Stimulated activated CD4-positive, alpha-beta T cell treated with anti-CD3 and anti-CD28 coated beads, Interleukin-12 subunit alpha, Interleukin-12 subunit beta, amount 100 ng/mL, for 48 hours (primary cell): ENCODE results near the gene OPRD1.
"Not testable (repeated sequence)": the region's sequence is repeated elsewhere in the genome, so short reads cannot be mapped to it uniquely, and the experiment has no call there.

Experiments used
- DNase-seq, 3 donors: peaks; one replicate each; pipeline ENCODE4 v3.0.0-alpha.2; 2020; ENCODE audit warnings: low read depth in 2 of 3, low spot score in 1 of 3

Gene OPRD1

GRCh38 chr1:28800324-28800723 lies 11.6 kb upstream of the OPRD1 start:
- DNase-seq: no peak

- no peak for DNase-seq
These were observed 10.5 kb upstream of the OPRD1 start for GRCh38 chr1:28801461-28801860.

- DNase-seq: no peak
These were observed 8.9 kb upstream of the OPRD1 start for GRCh38 chr1:28803051-28803450.

GRCh38 chr1:28803662-28804061 lies 8.3 kb upstream of the OPRD1 start:
- DNase-seq: no peak

GRCh38 chr1:28804071-28804470 lies 7.9 kb upstream of the OPRD1 start:
- no peak for DNase-seq

- DNase-seq: no peak
These were observed 4.9 kb upstream of the OPRD1 start for GRCh38 chr1:28807046-28807445.

- no peak for DNase-seq
These were observed 4.0 kb upstream of the OPRD1 start for GRCh38 chr1:28807986-28808385.

- DNase-seq: no peak
These were observed 603 bp upstream of the OPRD1 start for GRCh38 chr1:28811369-28811765.

GRCh38 chr1:28812669-28813468 lies 899 bp downstream of the OPRD1 start:
- no peak for DNase-seq

- DNase-seq: no peak
These were observed 2.0 kb downstream of the OPRD1 start for GRCh38 chr1:28813931-28814465.

- DNase-seq: no peak
These were observed 3.7 kb downstream of the OPRD1 start for GRCh38 chr1:28815533-28816185.

- no peak for DNase-seq
These were observed 5.2 kb downstream of the OPRD1 start for GRCh38 chr1:28817133-28817532.

- DNase-seq: no peak
These were observed 7.0 kb downstream of the OPRD1 start for GRCh38 chr1:28819020-28819419.

- no peak for DNase-seq
These were observed 10.8 kb downstream of the OPRD1 start for GRCh38 chr1:28822799-28823198.

GRCh38 chr1:28824061-28824460 lies 12.1 kb downstream of the OPRD1 start:
- DNase-seq: not testable (repeated sequence)

- DNase-seq: not testable (repeated sequence)
These were observed 16.4 kb downstream of the OPRD1 start for GRCh38 chr1:28828227-28828858.

GRCh38 chr1:28830814-28831213 lies 18.8 kb downstream of the OPRD1 start:
- no peak for DNase-seq

GRCh38 chr1:28832966-28833365 lies 21.0 kb downstream of the OPRD1 start:
- no peak for DNase-seq

GRCh38 chr1:28833381-28833780 lies 21.4 kb downstream of the OPRD1 start:
- DNase-seq: no peak

GRCh38 chr1:28835237-28835650 lies 23.3 kb downstream of the OPRD1 start:
- DNase-seq: no peak

- no peak for DNase-seq
These were observed 24.5 kb downstream of the OPRD1 start for GRCh38 chr1:28836421-28836956.
